ENCODE measurements around the gene KIF20A. TPM values are rescaled to one million over a fixed set of nuclear protein-coding genes. Genes with fewer than 3 reads are reported as not detected.

Gene KIF20A
- total RNA-seq, result under 1 TPM in 1 of 2 donors, not detected in 1; 0.26 TPM

DNA sequence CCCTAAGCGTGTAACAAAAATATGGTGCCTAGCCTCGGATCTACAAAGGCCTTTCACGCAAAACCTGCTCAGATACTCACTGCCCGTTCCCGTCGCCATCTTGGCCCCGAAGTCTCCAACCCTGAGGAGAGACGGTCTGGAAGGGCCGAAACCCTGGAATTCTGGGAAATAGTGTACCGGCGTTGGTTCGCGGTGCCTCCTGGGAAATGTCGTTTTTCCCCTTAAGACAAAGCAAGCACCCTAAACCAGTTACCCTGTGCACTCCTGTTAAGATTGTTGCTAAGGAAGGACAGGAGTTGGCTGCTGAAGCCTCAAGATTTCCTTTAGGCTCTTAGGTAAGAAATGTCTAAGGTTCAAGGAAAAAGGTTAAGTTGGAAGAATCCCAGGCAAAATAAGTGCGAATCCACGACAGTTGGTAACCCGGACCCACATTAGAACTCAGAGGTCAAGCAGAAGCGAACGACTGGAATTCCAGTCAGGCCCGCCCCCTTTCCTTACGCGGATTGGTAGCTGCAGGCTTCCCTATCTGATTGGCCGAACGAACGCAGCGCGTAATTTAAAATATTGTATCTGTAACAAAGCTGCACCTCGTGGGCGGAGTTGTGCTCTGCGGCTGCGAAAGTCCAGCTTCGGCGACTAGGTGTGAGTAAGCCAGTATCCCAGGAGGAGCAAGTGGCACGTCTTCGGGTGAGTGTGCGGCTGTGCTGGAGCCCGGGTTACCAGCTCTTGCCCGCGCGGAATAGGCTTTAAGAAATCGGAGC is at the start of gene KIF20A, which contains the start of gene BRD8:
TSS of gene KIF20A (plus strand) at position 597 of the 761 bp plus-strand sequence. CDS start 569 bp downstream, outside the sequence.
TSS of gene BRD8 (minus strand) at position 115 of the 761 bp plus-strand sequence. CDS start at position 99, 16 bp downstream.
- intact Hi-C loops (cut with DNase I), result no loop called here
- Histone ChIP-seq H3K27ac (peak within 1 kb of the TSS; percentile 65 to 86 (median 80)), H3K27me3 (no peaks in the 10 kb centered on the region), H3K36me3 (replicated peaks in 1 of 2; ENCODE audit: insufficient read depth in 1 of 2, low read depth in 2 of 2) (peaks cover 0 to 5% of the 10 kb centered on the region in 2 donors), H3K4me1 (peaks cover 21% of the 10 kb centered on the region), H3K4me3 (peak within 1 kb of the TSS; percentile 67 to 80), H3K9me3 (no peaks in the 10 kb centered on the region)
- ATAC-seq, result peak; percentile 97
- DNase-seq, result peak; percentile 95 to 98 (median 96)
- peak in 2 of 3 donors; percentile 69 to 73 for TF ChIP-seq POLR2A (IDR thresholded peaks at IDR 0.05)
- TF ChIP-seq, protein P1, sequence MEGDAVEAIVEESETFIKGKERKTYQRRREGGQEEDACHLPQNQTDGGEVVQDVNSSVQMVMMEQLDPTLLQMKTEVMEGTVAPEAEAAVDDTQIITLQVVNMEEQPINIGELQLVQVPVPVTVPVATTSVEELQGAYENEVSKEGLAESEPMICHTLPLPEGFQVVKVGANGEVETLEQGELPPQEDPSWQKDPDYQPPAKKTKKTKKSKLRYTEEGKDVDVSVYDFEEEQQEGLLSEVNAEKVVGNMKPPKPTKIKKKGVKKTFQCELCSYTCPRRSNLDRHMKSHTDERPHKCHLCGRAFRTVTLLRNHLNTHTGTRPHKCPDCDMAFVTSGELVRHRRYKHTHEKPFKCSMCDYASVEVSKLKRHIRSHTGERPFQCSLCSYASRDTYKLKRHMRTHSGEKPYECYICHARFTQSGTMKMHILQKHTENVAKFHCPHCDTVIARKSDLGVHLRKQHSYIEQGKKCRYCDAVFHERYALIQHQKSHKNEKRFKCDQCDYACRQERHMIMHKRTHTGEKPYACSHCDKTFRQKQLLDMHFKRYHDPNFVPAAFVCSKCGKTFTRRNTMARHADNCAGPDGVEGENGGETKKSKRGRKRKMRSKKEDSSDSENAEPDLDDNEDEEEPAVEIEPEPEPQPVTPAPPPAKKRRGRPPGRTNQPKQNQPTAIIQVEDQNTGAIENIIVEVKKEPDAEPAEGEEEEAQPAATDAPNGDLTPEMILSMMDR (IDR thresholded peaks at IDR 0.05), result no peak
- WGBS, 2 donors, result 0 to 1% methylated on average over 30 to 41 of the region's 41 CpGs

DNA sequence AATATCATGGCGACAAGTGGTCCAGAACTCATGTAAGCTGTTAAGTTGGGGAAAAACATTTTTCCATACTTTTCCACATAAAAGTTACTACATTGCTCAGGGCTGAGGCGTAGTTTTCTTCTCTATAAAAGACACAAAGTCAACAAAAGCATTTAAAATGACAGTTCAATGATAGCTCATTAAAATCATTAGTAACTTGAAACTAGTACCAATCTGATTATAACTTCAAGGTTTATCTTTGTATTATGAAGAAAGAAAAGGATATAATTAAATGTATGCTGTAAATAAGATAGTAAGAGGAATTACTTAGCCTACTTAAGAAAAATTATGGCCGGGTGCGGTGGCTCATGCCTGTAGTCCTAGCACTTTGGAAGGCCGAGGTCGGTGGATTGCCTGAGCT is 49.6 kb upstream of the KIF20A start:
- TF ChIP-seq, protein P1 (IDR thresholded peaks at IDR 0.05), result no peak
- no peak for TF ChIP-seq POLR2A (IDR thresholded peaks at IDR 0.05)
- WGBS, 2 donors, result 89 to 90% methylated on average over 6 of the region's 6 CpGs
- Histone ChIP-seq H3K36me3 (replicated peaks in 1 of 2; ENCODE audit: insufficient read depth in 1 of 2, low read depth in 2 of 2) (no peaks in the 10 kb centered on the region), H3K4me3 (no peak overlapping the region), H3K9me3 (no peaks in the 10 kb centered on the region), H3K4me1 (no peaks in the 10 kb centered on the region), H3K27ac (no peak overlapping the region), H3K27me3 (no peaks in the 10 kb centered on the region)
- no peak for ATAC-seq
- no peak for DNase-seq
- intact Hi-C loops (cut with DNase I), result no loop called here

DNA sequence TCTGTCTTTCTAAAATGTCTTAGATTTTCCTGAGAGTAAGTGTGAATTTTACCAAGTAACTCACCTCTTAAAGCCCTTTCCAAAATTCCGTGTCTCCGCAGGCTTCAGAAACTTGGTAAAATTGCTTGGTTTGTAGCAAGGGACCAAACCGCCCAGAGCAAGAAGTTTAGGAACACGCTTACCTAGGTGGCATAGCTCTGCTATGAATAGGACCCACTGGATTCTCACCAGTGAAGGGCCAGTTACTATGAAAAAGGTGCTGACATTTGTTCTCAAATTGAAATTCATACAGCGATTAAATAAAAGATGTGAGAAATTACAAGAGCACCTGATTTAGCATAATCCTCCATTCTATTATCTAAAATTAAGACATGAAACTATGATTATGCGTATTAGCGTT is 46.4 kb upstream of the KIF20A start:
- ATAC-seq, result no peak
- H3K4me1 ChIP-seq, result no peaks in the 10 kb centered on the region
- H3K27ac ChIP-seq, result no peak overlapping the region
- 86 to 89% methylated on average over 7 of the region's 7 CpGs for WGBS, 2 donors
- H3K36me3 ChIP-seq (replicated peaks in 1 of 2; ENCODE audit: insufficient read depth in 1 of 2, low read depth in 2 of 2), result no peaks in the 10 kb centered on the region
- intact Hi-C loops (cut with DNase I), result loop anchor here (5.0 kb wide), 1 partner anchor 355 kb away; no protein-coding TSS in a partner anchor
- H3K27me3 ChIP-seq, result no peaks in the 10 kb centered on the region
- TF ChIP-seq, protein P1 (IDR thresholded peaks at IDR 0.05), result no peak
- no peaks in the 10 kb centered on the region for H3K9me3 ChIP-seq
- DNase-seq, result no peak
- no peak overlapping the region for H3K4me3 ChIP-seq

DNA sequence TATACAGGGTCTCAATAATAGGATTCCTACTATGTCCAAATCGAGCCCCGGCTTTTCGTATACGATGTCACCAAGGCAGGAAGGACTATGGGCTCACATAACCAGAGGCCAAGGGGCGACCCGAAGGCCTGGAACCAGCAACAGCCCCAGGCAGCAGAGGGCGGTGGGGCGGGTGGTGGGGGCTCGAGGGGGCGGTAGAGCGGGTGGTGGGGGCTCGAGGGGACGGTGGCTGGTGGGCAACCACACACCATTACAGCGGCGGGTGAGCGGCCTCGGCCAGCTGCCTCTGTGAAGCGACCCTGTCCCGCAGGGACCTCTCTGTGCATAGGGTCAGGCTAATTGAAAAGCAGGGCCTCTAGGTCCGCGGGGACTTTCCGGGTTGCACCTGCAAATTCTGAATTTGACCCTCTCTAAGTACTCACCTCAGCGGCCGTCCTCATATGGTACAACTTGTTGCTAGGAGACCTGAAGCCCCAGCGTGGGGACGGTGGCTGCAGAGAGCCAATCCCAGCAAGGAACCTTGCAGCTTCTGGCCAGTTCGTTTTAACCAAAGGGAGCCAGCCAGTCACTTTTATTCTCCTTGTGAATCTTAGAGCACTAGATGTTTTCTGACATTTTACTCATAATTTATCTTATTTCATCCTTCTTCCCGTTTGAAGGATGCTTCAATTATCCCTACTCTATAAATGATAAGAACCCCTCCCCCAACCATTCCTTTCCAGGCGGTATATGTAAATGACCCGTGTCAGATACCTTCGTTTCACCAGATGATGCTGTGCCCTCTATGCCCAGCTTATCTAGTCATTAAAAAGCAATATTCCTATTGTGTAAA is 39.7 kb upstream of the KIF20A start, which contains the start of gene NME5:
TSS of gene NME5 (minus strand) at position 480 of the 832 bp plus-strand sequence. CDS start 648 bp downstream, outside the sequence.
- intact Hi-C loops (cut with DNase I), result no loop called here
- no peaks in the 10 kb centered on the region for H3K36me3 ChIP-seq (replicated peaks in 1 of 2; ENCODE audit: insufficient read depth in 1 of 2, low read depth in 2 of 2)
- peak within 1 kb of the TSS; percentile 48 to 50 for H3K4me3 ChIP-seq
- no peaks in the 10 kb centered on the region for H3K4me1 ChIP-seq
- peak in 2 of 3 donors; percentile 16 to 23 for TF ChIP-seq POLR2A (IDR thresholded peaks at IDR 0.05)
- TF ChIP-seq, protein P1 (IDR thresholded peaks at IDR 0.05), result no peak
- no peaks in the 10 kb centered on the region for H3K27me3 ChIP-seq
- peak within 1 kb of the TSS in 2 of 4 donors; percentile 34 to 46 for H3K27ac ChIP-seq
- ATAC-seq (peak; percentile 95), DNase-seq (peak; percentile 77 to 88 (median 81))
- WGBS, 2 donors, result 3 to 4% methylated on average over 18 to 31 of the region's 31 CpGs
- no peaks in the 10 kb centered on the region for H3K9me3 ChIP-seq

Measured in body of pancreas (tissue), 4 donors.